ENCODE results near the gene TOMM7.
"Not testable (repeated sequence)": the region's sequence is repeated elsewhere in the genome, so short reads cannot be mapped to it uniquely, and the experiment has no call there.

GRCh38 chr7:22790640-22791039, 32.0 kb downstream of the TOMM7 start:
- TF ChIP-seq, protein P1, sequence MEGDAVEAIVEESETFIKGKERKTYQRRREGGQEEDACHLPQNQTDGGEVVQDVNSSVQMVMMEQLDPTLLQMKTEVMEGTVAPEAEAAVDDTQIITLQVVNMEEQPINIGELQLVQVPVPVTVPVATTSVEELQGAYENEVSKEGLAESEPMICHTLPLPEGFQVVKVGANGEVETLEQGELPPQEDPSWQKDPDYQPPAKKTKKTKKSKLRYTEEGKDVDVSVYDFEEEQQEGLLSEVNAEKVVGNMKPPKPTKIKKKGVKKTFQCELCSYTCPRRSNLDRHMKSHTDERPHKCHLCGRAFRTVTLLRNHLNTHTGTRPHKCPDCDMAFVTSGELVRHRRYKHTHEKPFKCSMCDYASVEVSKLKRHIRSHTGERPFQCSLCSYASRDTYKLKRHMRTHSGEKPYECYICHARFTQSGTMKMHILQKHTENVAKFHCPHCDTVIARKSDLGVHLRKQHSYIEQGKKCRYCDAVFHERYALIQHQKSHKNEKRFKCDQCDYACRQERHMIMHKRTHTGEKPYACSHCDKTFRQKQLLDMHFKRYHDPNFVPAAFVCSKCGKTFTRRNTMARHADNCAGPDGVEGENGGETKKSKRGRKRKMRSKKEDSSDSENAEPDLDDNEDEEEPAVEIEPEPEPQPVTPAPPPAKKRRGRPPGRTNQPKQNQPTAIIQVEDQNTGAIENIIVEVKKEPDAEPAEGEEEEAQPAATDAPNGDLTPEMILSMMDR (optimal IDR thresholded peaks at IDR 0.05 in 1 of 3, IDR thresholded peaks at IDR 0.05 in 1 of 3, conservative IDR thresholded peaks at IDR 0.05 in 1 of 3; ENCODE audit: extremely low read depth in 1 of 3, insufficient read depth in 2 of 3, low read length in 3 of 3): not testable (repeated sequence)
- not testable (repeated sequence) for TF ChIP-seq EZH2 (IDR thresholded peaks at IDR 0.05; ENCODE audit: low read length)
